CD4-positive, alpha-beta T cell treated with Interleukin-4 for 1 hour (primary cell): ENCODE results near the gene LRRC32.

Source experiments
- DNase-seq, 2 donors: peaks; one replicate each; pipeline ENCODE4 v3.0.0-alpha.2; 2020 to 2022

LRRC32 gene

GRCh38 chr11:76698321-76699043 lies 27.9 kb upstream of the LRRC32 start:
- DNase-seq, result no peak

- DNase-seq, result no peak
These were observed 26.2 kb upstream of the LRRC32 start for GRCh38 chr11:76696756-76697155.

- no peak for DNase-seq
These were observed 25.2 kb upstream of the LRRC32 start for GRCh38 chr11:76695771-76696170.

GRCh38 chr11:76695133-76695532 lies 24.6 kb upstream of the LRRC32 start:
- no peak for DNase-seq

GRCh38 chr11:76694664-76695063 lies 24.1 kb upstream of the LRRC32 start:
- no peak for DNase-seq

GRCh38 chr11:76693806-76694205 lies 23.3 kb upstream of the LRRC32 start:
- no peak for DNase-seq

- DNase-seq, result no peak
These were observed 22.4 kb upstream of the LRRC32 start for GRCh38 chr11:76692956-76693355.

- DNase-seq, result no peak
These were observed 21.1 kb upstream of the LRRC32 start for GRCh38 chr11:76691655-76692054.

GRCh38 chr11:76690736-76691135 lies 20.2 kb upstream of the LRRC32 start:
- DNase-seq, result peak in 1 of 2 donors; percentile 49

- DNase-seq, result no peak
These were observed 19.0 kb upstream of the LRRC32 start for GRCh38 chr11:76689313-76690260.

GRCh38 chr11:76688146-76688545 lies 17.6 kb upstream of the LRRC32 start:
- DNase-seq, result no peak

GRCh38 chr11:76686261-76687079 lies 15.9 kb upstream of the LRRC32 start:
- DNase-seq, result peak; percentile 13 to 44

- DNase-seq, result no peak
These were observed 15.3 kb upstream of the LRRC32 start for GRCh38 chr11:76685831-76686230.

- DNase-seq, result no peak
These were observed 14.7 kb upstream of the LRRC32 start for GRCh38 chr11:76685237-76685636.

- DNase-seq, result no peak
These were observed 14.0 kb upstream of the LRRC32 start for GRCh38 chr11:76684516-76684915.

- no peak for DNase-seq
These were observed 12.9 kb upstream of the LRRC32 start for GRCh38 chr11:76683161-76684095.

GRCh38 chr11:76682684-76683083 lies 12.1 kb upstream of the LRRC32 start:
- DNase-seq, result no peak

- DNase-seq, result no peak
These were observed 11.6 kb upstream of the LRRC32 start for GRCh38 chr11:76682106-76682505.

- DNase-seq, result peak; percentile 68
These were observed 10.2 kb upstream of the LRRC32 start for GRCh38 chr11:76680518-76681425.

GRCh38 chr11:76678321-76678720 lies 7.8 kb upstream of the LRRC32 start:
- peak in 1 of 2 donors; percentile 37 for DNase-seq

- DNase-seq, result no peak
These were observed 6.9 kb upstream of the LRRC32 start for GRCh38 chr11:76677458-76677765.
